Epidermal melanocyte (primary cell): ENCODE results near the gene CHN2.

ENCODE experiments used
- DNase-seq: peaks from one replicate; pipeline ENCODE4 v3.0.0; 2011; ENCODE audit warnings: low spot score; ENCODE audit not compliant: insufficient read length

Gene CHN2

DNA sequence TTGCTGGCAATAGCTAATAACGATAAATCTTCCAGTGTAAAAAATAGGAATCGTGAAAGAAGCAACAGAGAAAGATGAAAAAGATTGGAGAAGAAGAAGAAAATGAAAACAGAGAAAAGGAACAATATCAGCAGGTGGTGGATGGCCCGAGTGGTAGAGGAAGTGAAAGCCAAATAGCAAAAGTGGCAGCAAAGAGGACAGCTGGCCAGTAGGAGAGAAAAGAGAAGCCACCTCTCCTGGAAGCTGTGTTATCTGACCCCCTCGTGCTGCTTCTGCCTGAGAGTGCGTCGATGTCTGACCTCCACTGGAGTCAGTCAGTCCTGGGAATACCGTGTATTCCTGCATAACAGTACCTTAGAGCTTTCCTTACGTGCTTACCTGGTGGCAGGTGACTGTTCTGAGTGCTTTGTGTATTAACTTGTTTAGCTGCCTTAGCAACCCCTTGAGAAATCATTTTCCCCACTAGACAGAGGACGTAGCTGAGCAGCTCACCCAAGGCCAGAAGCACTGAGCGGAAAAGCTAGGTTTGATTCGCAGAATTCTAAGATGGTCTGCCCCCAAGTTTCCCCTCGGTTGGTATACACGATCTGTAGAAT, 88.3 kb downstream of the CHN2 start:
- DNase-seq = no peak

DNA sequence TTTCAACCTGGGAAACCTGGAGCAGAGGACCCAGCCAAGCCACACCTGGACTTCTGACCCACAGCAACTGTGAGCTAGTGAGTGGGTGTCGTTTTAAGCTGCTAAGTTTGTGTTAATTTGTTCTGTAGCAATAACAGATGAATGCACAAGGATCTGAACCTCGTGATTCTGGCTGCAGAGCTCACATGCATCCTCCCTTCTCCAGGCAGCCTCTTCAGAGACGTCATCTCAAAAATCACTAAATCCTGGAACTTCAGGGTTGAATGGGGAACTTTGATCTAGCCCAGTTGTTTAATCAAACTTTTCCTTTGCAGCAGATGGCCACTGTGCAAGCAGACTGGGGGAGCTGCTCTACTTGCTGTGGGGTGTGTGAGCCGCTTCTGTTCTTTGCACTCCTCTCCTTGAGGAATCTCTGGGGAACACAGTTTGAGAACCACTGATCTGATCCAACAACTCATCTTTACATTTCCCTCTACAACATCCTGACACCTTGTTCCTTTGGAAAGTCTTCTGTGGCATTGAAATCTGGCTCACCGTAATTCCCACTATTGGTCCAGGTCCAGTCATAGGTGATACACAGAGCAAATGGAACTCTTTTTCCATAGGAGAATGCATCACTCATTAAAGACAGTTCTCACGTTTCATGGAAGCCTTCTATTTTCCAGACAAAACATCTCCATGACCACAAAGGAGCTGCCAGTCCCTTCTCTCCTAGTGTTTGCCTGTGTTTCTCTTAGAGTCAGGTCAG, 90.3 kb downstream of the CHN2 start:
- DNase-seq = no peak

DNA sequence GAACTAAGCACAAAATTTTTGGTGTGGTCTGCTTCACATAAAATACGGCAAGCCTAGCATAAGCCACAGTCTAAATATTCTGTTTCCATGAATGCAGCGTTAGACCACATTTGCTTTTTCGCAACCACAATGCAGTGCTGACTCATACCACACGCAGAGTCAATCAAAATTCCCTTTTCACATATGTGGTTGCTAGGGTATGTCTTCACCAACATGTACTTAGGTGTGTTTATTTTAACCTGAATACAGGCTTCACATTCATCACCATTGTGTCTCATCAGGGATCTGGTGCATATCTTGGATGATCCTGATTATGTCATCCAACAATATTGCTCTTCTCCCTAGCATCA, 90.8 kb downstream of the CHN2 start:
- DNase-seq = peak; percentile 41

- DNase-seq = no peak
Measured at GRCh38 chr7:29285861-29286260, 91.3 kb downstream of the CHN2 start.

- no peak for DNase-seq
Measured at GRCh38 chr7:29287366-29287765, 92.8 kb downstream of the CHN2 start.

GRCh38 chr7:29288181-29289091, 93.9 kb downstream of the CHN2 start:
- DNase-seq = no peak

- DNase-seq = no peak
Measured at GRCh38 chr7:29289156-29290021, 94.8 kb downstream of the CHN2 start.

GRCh38 chr7:29290829-29291228, 96.3 kb downstream of the CHN2 start:
- no peak for DNase-seq

- no peak for DNase-seq
Measured at GRCh38 chr7:29291723-29292618, 97.4 kb downstream of the CHN2 start.

DNA sequence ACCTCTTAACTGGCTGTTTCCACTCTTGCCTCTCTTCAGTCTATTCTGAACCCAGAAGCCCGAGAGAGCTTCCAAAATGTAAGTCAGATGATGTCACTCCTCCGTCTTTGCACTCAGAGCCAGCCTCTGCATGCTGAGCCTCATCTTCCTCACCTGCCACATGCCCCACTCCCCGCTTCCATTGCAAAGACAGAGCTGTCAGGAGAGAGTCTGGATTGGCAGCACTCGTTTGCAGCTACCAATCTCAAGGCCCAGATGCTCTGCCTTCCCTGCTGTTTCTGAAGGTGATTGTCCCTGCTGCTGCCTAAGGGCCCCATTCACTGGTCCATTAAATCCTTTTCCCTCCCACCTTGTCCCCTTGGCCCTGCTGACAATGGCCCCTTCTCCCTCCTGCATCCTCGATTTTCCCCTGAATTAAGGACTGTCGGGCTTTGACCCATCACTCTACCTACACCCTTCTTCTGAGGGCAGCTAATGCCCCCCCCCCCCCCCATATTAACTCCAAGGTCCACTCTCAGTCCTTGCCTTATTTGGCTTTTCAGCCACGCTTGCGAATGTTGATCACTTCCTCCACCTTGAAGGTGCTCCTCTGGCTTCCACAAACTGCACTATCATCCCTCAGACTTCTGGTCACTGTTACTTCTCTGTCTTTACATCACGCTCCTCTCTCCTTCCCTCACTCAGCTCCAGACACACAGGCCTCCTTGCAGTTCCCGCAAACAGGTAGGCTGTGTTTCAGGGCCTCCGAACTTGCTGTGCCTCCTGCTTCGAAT, 98.5 kb downstream of the CHN2 start:
- no peak for DNase-seq

DNA sequence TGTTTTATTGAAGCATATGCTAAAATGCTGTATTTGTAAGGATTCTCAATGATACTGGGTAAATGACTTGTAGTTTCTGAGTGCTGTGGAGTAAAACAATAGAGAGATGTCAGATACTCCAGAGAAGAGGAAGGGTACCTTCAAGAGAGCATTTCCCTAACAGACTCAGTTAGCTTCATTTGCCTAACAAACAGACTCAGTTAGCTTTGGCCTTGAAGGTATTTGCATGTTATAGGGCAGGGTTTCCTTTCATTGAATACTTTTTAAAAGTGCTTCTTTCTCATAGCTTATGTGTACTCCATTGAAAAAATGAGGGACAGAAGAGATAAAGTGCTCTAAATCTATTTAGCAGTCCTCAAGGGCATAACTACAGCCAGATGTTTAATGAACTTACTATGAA, 101.8 kb downstream of the CHN2 start:
- no peak for DNase-seq

DNA sequence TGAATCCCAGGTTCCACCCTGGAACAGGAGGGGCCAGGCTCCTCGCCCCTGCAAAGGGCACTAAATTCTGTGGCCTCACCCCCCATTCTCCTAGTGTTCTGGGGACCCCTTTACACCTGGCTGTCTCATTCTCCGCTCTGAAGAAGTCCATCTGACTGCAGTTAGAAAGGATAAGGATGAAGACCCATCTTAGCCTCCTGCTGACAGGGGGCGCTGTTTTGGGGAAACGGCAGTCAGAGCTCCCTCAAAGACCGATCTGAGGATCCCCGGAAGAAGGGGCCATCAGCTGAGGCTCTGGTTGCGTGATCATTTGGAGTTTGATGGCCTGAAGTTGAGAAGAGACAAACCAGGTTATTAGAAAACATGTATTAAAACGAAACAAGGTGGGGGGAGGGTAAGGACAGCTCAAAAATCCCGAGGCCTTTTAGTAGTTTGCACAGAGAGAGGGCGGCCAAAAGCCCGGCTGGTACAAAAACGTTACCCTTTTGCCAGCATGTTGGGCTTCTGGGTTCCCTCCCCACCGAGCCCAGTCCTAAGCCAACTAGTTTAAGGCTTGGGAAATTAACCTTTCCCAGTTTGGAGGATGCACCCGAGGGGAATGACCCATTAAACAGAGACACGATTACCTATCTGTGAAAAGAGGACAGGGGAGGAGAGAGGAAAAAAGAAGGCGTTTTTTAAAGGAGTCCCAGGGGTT, 102.8 kb downstream of the CHN2 start:
- DNase-seq = no peak

- no peak for DNase-seq
Measured at GRCh38 chr7:29299086-29299485, 104.5 kb downstream of the CHN2 start.

DNA sequence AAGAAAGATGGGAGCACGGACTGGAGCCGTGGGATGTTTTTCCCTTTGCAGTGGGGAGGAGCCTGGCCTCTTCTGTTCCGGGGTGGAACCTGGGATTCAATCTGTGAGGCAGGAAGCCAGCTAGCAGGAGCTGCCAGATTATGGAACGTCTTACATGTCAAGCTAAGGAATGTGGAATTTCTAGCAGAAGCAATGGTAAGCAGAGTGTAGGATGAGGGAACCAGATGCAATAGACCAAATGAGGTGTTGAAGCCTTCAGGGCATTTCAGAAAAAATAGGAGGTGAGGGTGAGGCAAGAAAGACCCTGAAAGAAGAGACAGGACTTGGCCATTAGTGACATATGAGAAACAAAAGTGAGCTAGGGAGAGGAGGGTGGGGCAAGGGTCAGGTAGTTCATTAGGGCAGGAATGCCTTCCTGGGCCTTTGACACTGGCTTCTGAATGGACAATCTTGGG, 105.5 kb downstream of the CHN2 start:
- no peak for DNase-seq

DNA sequence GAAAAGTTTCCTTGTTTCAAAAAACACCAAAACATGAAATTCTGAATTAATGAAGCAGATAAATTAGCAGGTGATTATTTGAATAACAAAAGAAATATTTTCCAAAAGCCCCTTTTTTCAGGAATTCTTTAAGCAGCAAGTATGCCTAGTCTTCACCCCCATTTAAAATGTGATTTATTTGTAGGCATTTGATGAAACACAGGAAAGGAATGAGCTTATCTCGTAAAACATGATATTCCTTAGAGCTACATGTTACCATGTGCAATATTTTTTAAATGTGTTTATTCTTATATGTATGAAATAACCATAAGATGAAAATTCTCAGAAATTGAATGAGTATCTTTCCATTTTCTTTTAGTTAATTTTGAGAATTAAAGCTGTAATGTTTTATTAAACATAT, 106.1 kb downstream of the CHN2 start:
- no peak for DNase-seq

DNA sequence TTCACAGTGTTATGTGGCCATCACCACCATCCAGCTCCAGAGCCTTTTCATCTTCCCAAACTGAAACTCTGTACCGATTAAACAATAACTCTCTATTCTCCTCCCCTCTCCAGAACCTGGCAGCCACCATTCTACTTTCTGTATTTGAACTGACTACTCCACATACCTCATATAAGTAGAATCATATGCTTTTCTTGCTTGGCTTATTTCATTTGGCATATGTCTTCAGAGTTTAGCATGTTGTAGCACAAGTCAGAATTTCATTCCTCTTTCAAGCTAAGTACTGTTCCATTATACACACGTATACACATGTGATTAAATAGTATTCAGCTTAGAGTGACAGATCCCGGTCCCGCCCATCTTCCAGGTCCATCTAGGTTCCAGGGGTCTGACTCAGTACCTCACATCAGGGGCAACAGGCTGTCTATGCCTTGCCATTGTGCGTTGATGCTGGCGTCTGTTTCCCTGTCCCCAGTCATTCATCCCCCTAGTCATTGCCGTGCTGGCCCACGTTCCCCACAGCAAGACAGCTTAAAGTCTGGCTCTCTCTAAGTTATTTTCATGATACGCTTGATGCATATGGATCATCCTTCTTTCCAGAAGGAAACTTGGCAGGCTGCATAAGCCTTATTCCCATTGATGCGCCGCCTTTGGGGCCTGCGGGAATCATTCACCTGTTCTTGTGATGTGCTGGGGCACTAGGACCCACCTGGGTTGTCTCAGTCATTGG, 108.3 kb downstream of the CHN2 start:
- no peak for DNase-seq

- no peak for DNase-seq
Measured at GRCh38 chr7:29304756-29305155, 110.2 kb downstream of the CHN2 start.

DNA sequence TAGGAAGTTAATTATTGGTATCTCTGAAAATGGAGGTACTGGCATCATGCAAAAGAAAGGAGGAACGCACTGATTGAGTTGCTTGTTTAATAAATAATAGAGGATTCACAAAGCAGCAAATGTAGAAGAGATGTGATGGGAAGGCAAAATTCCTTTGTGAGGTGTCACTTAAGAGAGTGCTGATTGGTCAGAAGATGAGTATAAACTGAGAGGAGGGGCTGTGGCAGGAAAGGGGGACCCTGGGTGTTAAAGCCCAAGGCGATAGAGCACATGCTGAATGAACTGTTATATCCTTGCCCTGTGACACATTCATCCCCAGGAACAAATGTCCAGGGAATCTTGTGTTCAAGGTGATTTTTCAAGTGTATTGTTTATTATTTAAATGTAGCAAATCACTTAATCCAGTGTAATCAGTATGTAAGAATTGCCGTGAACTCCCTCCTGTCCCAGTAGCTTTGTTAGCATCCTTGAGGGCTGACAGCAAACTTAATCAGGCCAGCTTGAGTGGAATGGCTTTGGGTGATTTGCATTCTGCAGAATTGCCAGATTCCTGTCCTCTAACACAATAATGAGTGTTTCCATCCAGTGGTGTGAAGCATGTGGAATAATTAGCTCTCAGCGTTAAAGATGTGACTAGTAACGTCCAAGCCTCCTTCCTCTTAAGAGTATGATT, 111.9 kb downstream of the CHN2 start:
- no peak for DNase-seq
